HCT116 (cell line): ENCODE data around the gene HS6ST3. TPM values are rescaled to one million over a fixed set of nuclear protein-coding genes. Genes with fewer than 3 reads are reported as not detected.

Experiments used
- ATAC-seq: fragments of 200-7000 bp; cut with Tn5 transposase; 2 replicates; pipeline ENCODE4 v1.9.1; 2020; ENCODE audit warnings: mild to moderate bottlenecking, moderate library complexity
- BruUV-seq: library from RNA; stranded (reverse); fragments of 400-500 nt; replicated peaks from 2 replicates; lab custom pipeline; 2021; lab: Mats Ljungman, UMichigan
- CTCF ChIA-PET: fragments of 300-600 bp; sonication (Branson Sonifier 250); formaldehyde crosslinking; loops from one replicate; lab custom pipeline; 2021; ENCODE audit warnings: antibody characterized with exemption; lab: Charles Lee
- POLR2A ChIA-PET: fragments of 300-600, 350-600 bp; sonication (Branson Sonifier 250); formaldehyde crosslinking; loops from one replicate; lab custom pipeline; 2021; ENCODE audit warnings: antibody characterized with exemption; lab: Charles Lee
- RAD21 ChIA-PET, 2 experiments: fragments of 300-600 bp; sonication (Branson Sonifier 250); formaldehyde crosslinking; loops; one replicate each; lab custom pipeline; 2023; ENCODE audit warnings: low total read pairs in 2 of 2; ENCODE audit not compliant: uncharacterized antibody in 2 of 2, unreplicated experiment in 2 of 2, low non-redundant PET in 1 of 2; lab: Charles Lee
- DNase-seq: peaks from one replicate; pipeline ENCODE4 v3.0.0-alpha.2; 2010; ENCODE audit warnings: low read depth, low spot score
- H2AFZ ChIP-seq: fragments of 200-600 bp; shearing (Covaris generic), sonication (generic); 2 replicates; pipeline ENCODE4 v1.6.1; 2017; ENCODE audit warnings: low read depth, mixed run types, mixed read lengths, antibody characterized with exemption, low read length; ENCODE audit not compliant: poor library complexity, severe bottlenecking
- H3K27ac ChIP-seq: 2 replicates; pipeline ENCODE4 v1.5.1; 2012; ENCODE audit warnings: low read depth, low read length
- H3K27me3 ChIP-seq: fragments of 200-600 bp; sonication (generic); 2 replicates; pipeline ENCODE4 v1.6.1; 2016; ENCODE audit warnings: mixed run types, low read length, mixed read lengths; ENCODE audit not compliant: insufficient read depth
- H3K36me3 ChIP-seq, 2 experiments: fragments of 200-500 bp in 1 of 2; fragments of 200-600 bp in 1 of 2; sonication (Bioruptor generic) in 1 of 2; sonication (generic) in 1 of 2; 2 replicates each; pipeline versions ENCODE4 v1.5.1 to v1.6.1; 2014 to 2016; ENCODE audit warnings: low read length in 2 of 2, inconsistent platforms in 1 of 2, mixed read lengths in 1 of 2, mixed run types in 1 of 2; ENCODE audit not compliant: insufficient read depth in 2 of 2, control insufficient read depth in 1 of 2
- H3K4me1 ChIP-seq, 2 experiments: fragments of 200-600 bp in 1 of 2; sonication (generic) in 1 of 2; 2 replicates each; pipeline versions ENCODE4 v1.5.1 to v1.6.1; 2012 to 2017; ENCODE audit warnings: low read length in 2 of 2, inconsistent platforms in 1 of 2, mild to moderate bottlenecking in 1 of 2, mixed read lengths in 1 of 2, mixed run types in 1 of 2, moderate library complexity in 1 of 2; ENCODE audit not compliant: insufficient read depth in 2 of 2, control insufficient read depth in 1 of 2
- H3K4me2 ChIP-seq: fragments of 200-600 bp; sonication (generic); 2 replicates; pipeline ENCODE4 v1.6.1; 2017; ENCODE audit warnings: mixed run types, low read length, mixed read lengths
- H3K4me3 ChIP-seq, 2 experiments: fragments of 200-600 bp in 1 of 2; sonication (generic) in 1 of 2; replicated peaks in 1 of 2; 2 replicates each; pipeline ENCODE4 v1.5.1; 2011 to 2016; ENCODE audit warnings: low read length in 2 of 2, control low read depth in 1 of 2, low read depth in 1 of 2, mild to moderate bottlenecking in 1 of 2, mixed read lengths in 1 of 2, mixed run types in 1 of 2
- H3K79me2 ChIP-seq: fragments of 200-600 bp; sonication (generic); 2 replicates; pipeline ENCODE4 v1.6.1; 2017; ENCODE audit warnings: mild to moderate bottlenecking, mixed run types, low read length, moderate library complexity, mixed read lengths; ENCODE audit not compliant: insufficient read depth
- H3K9ac ChIP-seq: fragments of 200-600 bp; sonication (generic); 2 replicates; pipeline ENCODE4 v1.6.1; 2016; ENCODE audit warnings: low read length, mixed read lengths
- H3K9me2 ChIP-seq: fragments of 200-600 bp; sonication (generic), shearing (Covaris generic); 2 replicates; pipeline ENCODE4 v1.6.1; 2017; ENCODE audit warnings: mixed run types, mild to moderate bottlenecking, moderate library complexity; ENCODE audit not compliant: insufficient read depth
- H3K9me3 ChIP-seq, 2 experiments: fragments of 200-500 bp in 1 of 2; fragments of 200-600 bp in 1 of 2; sonication (Bioruptor generic) in 1 of 2; sonication (generic) in 1 of 2; 2 replicates each; pipeline ENCODE4 v1.6.1; 2014 to 2017; ENCODE audit warnings: low read length in 2 of 2, mixed read lengths in 2 of 2, inconsistent platforms in 1 of 2, low read depth in 1 of 2, mild to moderate bottlenecking in 1 of 2, mixed run types in 1 of 2, moderate library complexity in 1 of 2; ENCODE audit not compliant: control insufficient read depth in 1 of 2, insufficient read depth in 1 of 2
- H4K20me1 ChIP-seq: fragments of 200-600 bp; sonication (generic), shearing (Covaris generic); 2 replicates; pipeline ENCODE4 v1.6.1; 2017; ENCODE audit warnings: mixed run types, mild to moderate bottlenecking, moderate library complexity; ENCODE audit not compliant: insufficient read depth
- ATF3 ChIP-seq: IDR thresholded peaks from 2 replicates; pipeline ENCODE4 v1.6.1; 2012
- CBX3 ChIP-seq: IDR thresholded peaks from 2 replicates; pipeline ENCODE4 v1.6.1; 2012; ENCODE audit warnings: low read depth
- CEBPB ChIP-seq: IDR thresholded peaks from 2 replicates; pipeline ENCODE4 v1.6.1; 2012; ENCODE audit warnings: low read depth
- CTCF ChIP-seq, 3 experiments: fragments of 200-600 bp in 1 of 3; sonication (generic) in 1 of 3; IDR thresholded peaks in 2 of 3; conservative IDR thresholded peaks in 1 of 3; 2 replicates each; pipeline ENCODE4 v1.5.1; 2012 to 2017; ENCODE audit warnings: low read depth in 2 of 3, low read length in 2 of 3, antibody characterized with exemption in 1 of 3, borderline replicate concordance in 1 of 3, control low read depth in 1 of 3, mild to moderate bottlenecking in 1 of 3, mixed read lengths in 1 of 3, mixed run types in 1 of 3, moderate library complexity in 1 of 3; ENCODE audit not compliant: insufficient read depth in 1 of 3
- EGR1 ChIP-seq: IDR thresholded peaks from 2 replicates; pipeline ENCODE4 v1.6.1; 2012; ENCODE audit warnings: low read depth
- ELF1 ChIP-seq: IDR thresholded peaks from 2 replicates; pipeline ENCODE4 v1.6.1; 2012; ENCODE audit warnings: low read depth, borderline replicate concordance
- EZH2 ChIP-seq: fragments of 200-600 bp; sonication (generic); IDR thresholded peaks from 2 replicates; pipeline ENCODE4 v1.6.1; 2017; ENCODE audit warnings: antibody characterized with exemption, mixed run types
- EZH2phosphoT487 ChIP-seq: fragments of 200-600 bp; IDR thresholded peaks from 2 replicates; pipeline ENCODE4 v1.6.1; 2018; ENCODE audit warnings: antibody characterized with exemption, borderline replicate concordance
- JUND ChIP-seq: IDR thresholded peaks from 2 replicates; pipeline ENCODE4 v1.6.1; 2012
- SRF ChIP-seq: IDR thresholded peaks from 2 replicates; pipeline ENCODE4 v1.6.1; 2012; ENCODE audit warnings: low read depth
- ZFX ChIP-seq: fragments of 450-650 bp; IDR thresholded peaks from 2 replicates; pipeline ENCODE4 v1.6.1; 2017
- intact Hi-C: fragments of 100-400 bp; cut with micrococcal nuclease; formaldehyde crosslinking; loops from 2 replicates; pipeline ENCODE4 v1.10.0; 2022
- total RNA-seq: library from RNA; stranded (reverse); gene quantifications from one replicate; pipeline ENCODE4 v1.2.1, GENCODE V29; 2021; ENCODE audit not compliant: unreplicated experiment
- TF ChIP-seq, protein P1 (sequence below): IDR thresholded peaks from 2 replicates; pipeline ENCODE4 v1.6.1; 2011; ENCODE audit warnings: mild to moderate bottlenecking, low read length, moderate library complexity; ENCODE audit not compliant: insufficient replicate concordance; ENCODE audit errors: extremely low read depth

The HS6ST3 gene
- total RNA-seq, 1 experiment from 2014 or later: 0.10 TPM

GRCh38 chr13:96474181-96474557 is 384.3 kb downstream of the HS6ST3 start:
- TF ChIP-seq ATF3: no peak
- no peak for TF ChIP-seq JUND
- no peak for TF ChIP-seq ELF1
- TF ChIP-seq CEBPB: no peak
- TF ChIP-seq ZFX: no peak
- TF ChIP-seq EGR1: no peak
- no peak for TF ChIP-seq CBX3
- no peak for TF ChIP-seq EZH2
- TF ChIP-seq SRF: no peak
- TF ChIP-seq, protein P1, sequence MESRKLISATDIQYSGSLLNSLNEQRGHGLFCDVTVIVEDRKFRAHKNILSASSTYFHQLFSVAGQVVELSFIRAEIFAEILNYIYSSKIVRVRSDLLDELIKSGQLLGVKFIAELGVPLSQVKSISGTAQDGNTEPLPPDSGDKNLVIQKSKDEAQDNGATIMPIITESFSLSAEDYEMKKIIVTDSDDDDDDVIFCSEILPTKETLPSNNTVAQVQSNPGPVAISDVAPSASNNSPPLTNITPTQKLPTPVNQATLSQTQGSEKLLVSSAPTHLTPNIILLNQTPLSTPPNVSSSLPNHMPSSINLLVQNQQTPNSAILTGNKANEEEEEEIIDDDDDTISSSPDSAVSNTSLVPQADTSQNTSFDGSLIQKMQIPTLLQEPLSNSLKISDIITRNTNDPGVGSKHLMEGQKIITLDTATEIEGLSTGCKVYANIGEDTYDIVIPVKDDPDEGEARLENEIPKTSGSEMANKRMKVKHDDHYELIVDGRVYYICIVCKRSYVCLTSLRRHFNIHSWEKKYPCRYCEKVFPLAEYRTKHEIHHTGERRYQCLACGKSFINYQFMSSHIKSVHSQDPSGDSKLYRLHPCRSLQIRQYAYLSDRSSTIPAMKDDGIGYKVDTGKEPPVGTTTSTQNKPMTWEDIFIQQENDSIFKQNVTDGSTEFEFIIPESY: no peak
- TF ChIP-seq EZH2phosphoT487: no peak
- no peak for TF ChIP-seq CTCF (IDR thresholded peaks at IDR 0.05 in 2 of 3, conservative IDR thresholded peaks at IDR 0.05 in 1 of 3; ENCODE audit: borderline replicate concordance in 1 of 3, insufficient read depth in 1 of 3, low read depth in 2 of 3, low read length in 2 of 3)
- Histone ChIP-seq H3K9me2 (no peaks in the 10 kb centered on the region), H3K4me1 (no peaks in the 10 kb centered on the region), H3K9me3 (no peaks in the 10 kb centered on the region), H3K27me3 (peaks cover 24% of the 10 kb centered on the region), H4K20me1 (no peaks in the 10 kb centered on the region), H2AFZ (no peak overlapping the region), H3K79me2 (no peaks in the 10 kb centered on the region), H3K9ac (no peak overlapping the region), H3K4me2 (no peak overlapping the region), H3K27ac (no peak overlapping the region), H3K4me3 (no peak overlapping the region), H3K36me3 (no peaks in the 10 kb centered on the region)
- intact Hi-C loops: no loop called here
- DNase-seq (no peak), ATAC-seq (no peak)
- ChIA-PET CTCF (no interaction called here), POLR2A (no interaction called here), RAD21 (no interaction called here)
- BruUV-seq: no TSS peak
